RWPE1 (cell line): Measurements from ENCODE around the gene PATE4.
"Not testable (repeated sequence)": the region's sequence is repeated elsewhere in the genome, so short reads cannot be mapped to it uniquely, and the experiment has no call there.

Experiments used
- CTCF ChIA-PET: fragments of 350-600 bp; sonication (Branson Sonifier 250); formaldehyde crosslinking; extraction: SDS; loops from one replicate; lab custom pipeline; 2021; lab: Yijun Ruan, JAX
- POLR2A ChIA-PET: fragments of 400-600 bp; formaldehyde crosslinking; extraction: SDS; loops from one replicate; lab custom pipeline; 2020; ENCODE audit warnings: antibody characterized with exemption; ENCODE audit not compliant: low non-redundant PET; lab: Yijun Ruan, JAX
- DNase-seq: peaks from one replicate; pipeline ENCODE4 v3.0.0; 2012; ENCODE audit warnings: low spot score
- H3K27ac ChIP-seq: fragments of 450-650 bp; 2 replicates; pipeline ENCODE4 v1.5.1; 2017
- CTCF ChIP-seq: fragments of 450-650 bp; conservative IDR thresholded peaks from 2 replicates; pipeline ENCODE4 v1.5.1; 2017; ENCODE audit warnings: low read depth, mild to moderate bottlenecking

The PATE4 gene

GRCh38 chr11:125802387-125802786, 30.7 kb upstream of the PATE4 start:
- ChIA-PET POLR2A (no interaction called here), CTCF (no interaction called here)
- TF ChIP-seq CTCF = no peak
- no peak overlapping the region for H3K27ac ChIP-seq
- no peak for DNase-seq

DNA sequence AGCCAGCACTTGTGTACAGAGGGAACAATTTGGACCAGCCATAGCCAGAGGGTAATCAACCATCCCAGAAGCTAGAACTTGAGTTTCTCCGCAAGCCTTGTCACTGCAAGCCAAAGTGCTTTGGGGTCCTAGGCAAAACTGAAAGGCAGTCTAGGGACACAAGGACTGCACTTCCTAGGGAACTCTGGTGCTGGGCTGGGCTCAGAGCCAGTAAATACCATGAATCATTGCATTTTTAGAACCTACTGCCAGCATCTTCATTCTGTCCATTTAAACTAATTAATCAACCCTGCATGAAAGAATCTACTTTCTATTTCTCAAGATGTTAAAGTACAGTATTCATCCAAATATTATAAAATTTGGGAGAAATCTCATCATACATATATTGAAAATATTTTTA, 25.2 kb upstream of the PATE4 start:
- CTCF ChIA-PET = no interaction called here
- no peak for TF ChIP-seq CTCF
- DNase-seq = no peak
- POLR2A ChIA-PET = no interaction called here
- H3K27ac ChIP-seq = no peak overlapping the region

DNA sequence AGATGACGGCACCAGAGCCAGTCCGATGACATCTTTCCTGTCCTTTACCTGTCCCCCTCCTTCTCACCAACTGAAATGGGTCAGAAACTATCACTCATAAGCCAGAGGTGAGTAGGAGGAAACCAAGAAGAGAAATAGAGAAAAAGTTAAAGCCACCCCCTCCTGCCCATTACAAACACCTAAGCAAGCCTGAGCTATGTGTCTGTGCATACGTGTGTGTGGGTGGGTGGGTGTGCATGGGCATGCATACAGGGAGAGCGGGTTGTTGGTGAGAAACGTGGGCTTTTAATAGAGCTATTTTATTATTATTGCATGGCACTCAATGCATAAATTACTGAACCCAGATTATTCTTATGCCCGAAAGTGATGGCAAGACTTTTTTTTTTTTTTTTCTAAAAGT, 2.6 kb downstream of the PATE4 start:
- no peak for DNase-seq
- H3K27ac ChIP-seq = no peak overlapping the region
- no peak for TF ChIP-seq CTCF
- CTCF ChIA-PET = no interaction called here
- POLR2A ChIA-PET = interaction anchor here (0.5 kb wide), 1 partner anchor 19 kb away, joined by 3 read pairs; no protein-coding TSS in a partner anchor

DNA sequence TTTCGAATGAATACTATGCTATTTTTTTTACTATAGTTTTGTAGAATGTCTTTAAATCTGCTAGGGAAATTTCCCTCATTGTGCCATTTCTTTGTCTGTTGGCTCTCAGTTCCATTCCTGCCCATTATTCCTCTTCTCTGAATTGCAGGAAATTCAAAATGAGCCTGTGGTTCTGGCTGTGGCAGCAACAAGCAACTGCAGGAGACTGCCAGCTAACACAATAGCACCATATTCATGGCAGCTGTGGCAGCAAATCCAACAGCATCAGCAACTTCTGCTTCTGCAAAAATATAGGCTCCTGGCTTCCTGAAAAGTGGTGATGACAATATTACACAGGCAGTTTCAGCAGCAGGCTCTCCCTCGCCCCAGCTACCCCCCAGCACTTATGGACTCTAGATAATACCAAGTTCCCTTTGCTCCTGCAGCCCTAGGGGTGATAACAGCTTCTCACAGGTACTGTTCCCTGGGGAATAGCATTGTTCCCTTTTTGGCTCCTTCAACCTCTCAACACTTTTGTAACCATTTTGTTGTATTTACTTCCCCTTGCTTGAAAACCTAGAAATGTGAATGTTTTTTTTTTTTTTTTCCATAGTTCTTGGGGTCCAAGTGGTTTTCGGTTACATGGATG, 9.3 kb downstream of the PATE4 start:
- CTCF ChIA-PET = interaction anchor here (0.8 kb wide), 1 partner anchor 437 kb away, joined by 5 read pairs; no protein-coding TSS in a partner anchor
- POLR2A ChIA-PET = no interaction called here
- DNase-seq = no peak
- no peak overlapping the region for H3K27ac ChIP-seq
- TF ChIP-seq CTCF = no peak

DNA sequence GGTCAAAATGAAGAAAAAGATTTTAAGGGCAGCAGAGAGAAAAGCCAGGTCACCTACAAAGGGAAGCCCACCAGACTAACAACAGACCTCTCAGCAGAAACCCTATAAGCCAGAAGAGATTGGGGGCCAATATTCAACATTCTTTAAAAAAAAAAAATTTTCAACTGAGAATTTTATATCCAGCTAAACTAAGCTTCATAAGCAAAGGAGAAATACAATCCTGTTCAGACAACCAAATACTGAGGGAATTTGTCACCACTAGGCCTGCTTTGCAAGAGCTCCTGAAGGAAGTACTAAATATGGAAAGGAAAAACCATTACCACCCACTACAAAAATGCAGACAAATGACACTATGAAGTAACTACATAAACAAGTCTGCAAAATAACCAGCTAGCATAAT, 13.1 kb downstream of the PATE4 start:
- DNase-seq = no peak
- ChIA-PET CTCF (no interaction called here), POLR2A (no interaction called here)
- H3K27ac ChIP-seq = no peak overlapping the region
- TF ChIP-seq CTCF = no peak

DNA sequence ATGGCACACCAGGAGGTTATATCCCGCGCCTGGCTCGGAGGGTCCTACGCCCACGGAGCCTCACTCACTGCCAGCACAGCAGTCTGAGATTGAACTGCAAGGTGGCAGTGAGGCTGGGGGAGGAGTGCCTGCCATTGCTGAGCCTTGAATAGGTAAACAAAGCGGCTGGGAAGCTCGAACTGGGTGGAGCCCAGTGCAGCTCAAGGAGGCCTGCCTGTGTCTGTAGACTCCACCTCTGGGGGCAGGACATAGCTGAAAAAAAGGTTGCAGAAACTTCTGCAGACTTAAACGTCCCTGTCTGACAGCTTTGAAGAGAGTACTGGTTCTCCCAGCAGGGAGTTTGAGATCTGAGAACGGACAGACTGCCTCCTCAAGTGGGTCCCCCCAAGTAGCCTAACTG, 24.6 kb downstream of the PATE4 start:
- CTCF ChIA-PET, POLR2A ChIA-PET, H3K27ac ChIP-seq, DNase-seq: not testable (repeated sequence)

GRCh38 chr11:125862786-125863185, 29.7 kb downstream of the PATE4 start:
- H3K27ac ChIP-seq, POLR2A ChIA-PET, DNase-seq, CTCF ChIA-PET: not testable (repeated sequence)

- POLR2A ChIA-PET = interaction anchor here (0.6 kb wide), 1 partner anchor 13 kb away, joined by 3 read pairs; no protein-coding TSS in a partner anchor
- CTCF ChIA-PET, H3K27ac ChIP-seq, DNase-seq: not testable (repeated sequence)
These were observed 32.2 kb downstream of the PATE4 start for GRCh38 chr11:125865354-125865753.
